ENCODE data around the gene LSM4.

LSM4 gene

GRCh38 chr19:18279516-18280246 is 43.2 kb downstream of the LSM4 start (continued):
- 0 out of 2 replicates have a peak, but pooled peaks have one; percentile 41 for TF ChIP-seq ZNF692 (tag by site-specific recombination; IDR thresholded peaks at IDR 0.05)
- no peak for TF ChIP-seq ZNF555 (tag by site-specific recombination; conservative IDR thresholded peaks at IDR 0.05)
- peak; percentile 53; the same call in 1 of the 2 replicates for TF ChIP-seq ZBTB20 (tag by site-specific recombination; IDR thresholded peaks at IDR 0.05)
- TF ChIP-seq ZNF398 (tag by site-specific recombination; IDR thresholded peaks at IDR 0.05), result peak; percentile 85
- TF ChIP-seq ZNF157 (tag by site-specific recombination; IDR thresholded peaks at IDR 0.05), result no peak
- no peak for TF ChIP-seq ZNF155 (tag by site-specific recombination; IDR thresholded peaks at IDR 0.05)
- no peak for TF ChIP-seq ZNF311 (tag by site-specific recombination; IDR thresholded peaks at IDR 0.05; ENCODE audit: borderline replicate concordance)
- TF ChIP-seq ATF2 (tag by site-specific recombination; IDR thresholded peaks at IDR 0.05; ENCODE audit: low read depth), result no peak
- no peak for TF ChIP-seq ZNF214 (tag by site-specific recombination; IDR thresholded peaks at IDR 0.05; ENCODE audit: borderline replicate concordance)
- TF ChIP-seq ZNF366 (tag by site-specific recombination; conservative IDR thresholded peaks at IDR 0.05), result peak; percentile 85
- no peak for TF ChIP-seq ZSCAN16 (tag by site-specific recombination; IDR thresholded peaks at IDR 0.05)
- peak; percentile 20; the same call in 1 of the 2 replicates for TF ChIP-seq ZNF146 (tag by site-specific recombination; IDR thresholded peaks at IDR 0.05)
- TF ChIP-seq ZNF341 (tag by site-specific recombination; IDR thresholded peaks at IDR 0.05; ENCODE audit: low read depth), result peak; percentile 82
- peak; percentile 77 for TF ChIP-seq PRDM1 (tag by site-specific recombination; IDR thresholded peaks at IDR 0.05)
- no peak for TF ChIP-seq ZNF174 (tag by site-specific recombination; IDR thresholded peaks at IDR 0.05)
- no peak for TF ChIP-seq ZNF626 (tag by site-specific recombination; IDR thresholded peaks at IDR 0.05)

- ChIA-PET CTCF (interaction anchor here (0.5 to 6.0 kb wide), 59 partner anchors 10 to 1121 kb away, joined by 3 to 195 read pairs (median 5); partner anchors contain the start of genes GDF15, IFI30 and LSM4), POLR2A (interaction anchor here (0.6 to 6.7 kb wide), 26 partner anchors 10 to 513 kb away, joined by 3 to 184 read pairs (median 6); partner anchors contain the start of genes LSM4, MPV17L2, PGPEP1 and SSBP4)
- Histone ChIP-seq H3K9me3 (ENCODE audit: control insufficient read depth, insufficient read depth, low read depth, low read length) (no peaks in the 10 kb centered on the region), H3K4me1 (ENCODE audit: control insufficient read depth, insufficient read depth, low read length) (no peaks in the 10 kb centered on the region), H3K4me3 (ENCODE audit: low read depth, low read length) (peak overlapping the region; percentile 88), H3K27ac (ENCODE audit: extremely low read depth, low read depth, low read length) (no peak overlapping the region), H3K36me3 (ENCODE audit: control insufficient read depth in 2 of 2, insufficient read depth in 1 of 2, low read length in 2 of 2) (peaks cover 3 to 12% of the 10 kb centered on the region in 2 experiments; a peak in 2 of 3 replicates)
- TF ChIP-seq ZNF473 (tag by site-specific recombination; IDR thresholded peaks at IDR 0.05), result no peak
- no peak for TF ChIP-seq ZNF645 (tag by site-specific recombination; IDR thresholded peaks at IDR 0.05)
- no peak for TF ChIP-seq ZBTB26 (tag by site-specific recombination; optimal IDR thresholded peaks at IDR 0.05)
- TF ChIP-seq EGR2 (tag by site-specific recombination; IDR thresholded peaks at IDR 0.05; ENCODE audit: low read depth), result no peak
- TF ChIP-seq ZNF280C (tag by site-specific recombination; IDR thresholded peaks at IDR 0.05), result no peak
- no peak for TF ChIP-seq TCF7L2 (IDR thresholded peaks at IDR 0.05; ENCODE audit: borderline replicate concordance, low read depth, low read length)
- no peak for TF ChIP-seq ZNF423 (tag by site-specific recombination; IDR thresholded peaks at IDR 0.05)
- TF ChIP-seq ZNF76 (tag by site-specific recombination; IDR thresholded peaks at IDR 0.05; ENCODE audit: borderline replicate concordance, low read depth), result 0 out of 2 replicates have a peak, but pooled peaks have one; percentile 31
- no peak for TF ChIP-seq AEBP2 (tag by site-specific recombination; IDR thresholded peaks at IDR 0.05; ENCODE audit: borderline replicate concordance)
Observed at GRCh38 chr19:18279266-18279515, 43.7 kb downstream of the LSM4 start.
